ENCODE data around the gene DCHS1. TPM values are rescaled to one million over a fixed set of nuclear protein-coding genes. Genes with fewer than 3 reads are reported as not detected.
"Not testable (repeated sequence)": the region's sequence is repeated elsewhere in the genome, so short reads cannot be mapped to it uniquely, and the experiment has no call there.

Gene DCHS1
- total and polyA plus RNA-seq, 2 of the 13 experiments (the other 11 are each of a cell fraction or from before 2014, with no cell fraction given), result under 0.01 to 0.03 TPM

DNA sequence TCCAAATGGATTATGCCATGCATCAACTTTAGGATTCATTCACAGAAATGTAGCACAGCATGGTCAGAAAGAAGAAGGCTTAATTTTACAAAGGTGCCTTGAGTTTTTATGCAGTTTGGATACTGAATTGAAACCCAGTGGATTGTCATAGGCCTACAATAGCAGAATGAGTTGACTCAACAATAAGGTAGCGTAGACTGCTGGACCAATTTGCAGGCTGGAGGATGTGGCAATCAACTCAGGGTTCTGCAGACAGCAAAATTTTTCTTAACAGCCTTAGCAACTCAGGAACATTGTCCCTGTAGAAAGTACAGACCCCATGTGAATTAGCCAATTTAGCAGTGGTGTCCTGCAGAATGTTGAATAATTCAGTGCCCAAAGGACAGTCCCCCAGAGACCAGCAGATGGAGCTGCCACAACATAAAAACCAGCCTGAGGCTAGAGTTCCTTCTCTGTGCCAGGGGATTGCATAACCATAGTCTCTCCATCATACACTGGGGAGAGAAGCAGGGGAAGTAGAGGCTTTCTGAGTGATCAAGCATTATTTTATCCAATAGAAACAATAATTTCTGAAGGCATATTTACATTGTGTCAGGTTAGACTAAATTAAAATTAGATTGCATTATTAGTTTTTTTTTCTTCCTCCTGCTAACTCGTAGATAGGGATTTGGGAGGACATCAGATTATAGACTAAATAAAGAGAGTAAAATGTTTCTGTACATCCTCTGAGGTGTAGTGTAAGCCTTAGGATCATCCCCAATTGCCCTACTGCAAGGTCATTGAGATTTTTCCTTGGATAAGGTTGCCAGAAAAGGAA, 47.8 kb upstream of the DCHS1 start (continued):
- TF ChIP-seq ZNF136 (CRISPR knock-in tag; IDR thresholded peaks at IDR 0.05; ENCODE audit: low read depth) (no peak), PAX8 (CRISPR knock-in tag; IDR thresholded peaks at IDR 0.05; ENCODE audit: borderline replicate concordance) (no peak), ZNF670 (CRISPR knock-in tag; IDR thresholded peaks at IDR 0.05; ENCODE audit: borderline replicate concordance) (no peak), ARID4A (CRISPR knock-in tag; IDR thresholded peaks at IDR 0.05; ENCODE audit: borderline replicate concordance) (no peak)

DNA sequence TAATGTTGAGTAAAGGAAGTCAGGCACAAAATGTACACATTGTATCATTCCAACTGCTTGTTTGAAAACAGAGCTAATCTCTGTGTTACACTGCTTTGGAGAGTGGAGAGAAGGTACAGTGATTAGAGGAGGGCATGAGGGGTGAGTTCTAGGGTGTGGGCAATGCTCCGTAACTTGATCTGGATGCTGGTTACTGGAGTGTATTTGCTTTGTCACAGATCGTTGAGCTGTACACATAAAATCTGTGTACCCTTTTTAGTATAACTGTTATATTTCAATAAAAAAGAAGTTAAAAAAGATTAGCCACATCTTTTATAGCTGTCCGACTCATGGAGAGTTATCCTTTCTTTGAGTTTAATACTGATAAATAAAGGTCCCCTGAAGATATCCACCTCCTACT, 46.3 kb upstream of the DCHS1 start:
- H3K79me2 ChIP-seq (ENCODE audit: insufficient read depth, low read length); BruUV-seq (replicated peaks); H4K20me1 ChIP-seq (ENCODE audit: insufficient read depth, low read length); H3K9ac ChIP-seq (ENCODE audit: insufficient read depth, low read depth, low read length); H3K27me3 ChIP-seq (ENCODE audit: control insufficient read depth in 1 of 2, insufficient read depth in 2 of 2, low read length in 2 of 2); DNase-seq (ENCODE audit: low spot score); H3K4me2 ChIP-seq (ENCODE audit: low read depth, low read length); H2AFZ ChIP-seq (ENCODE audit: low read length); H3K4me3 ChIP-seq (replicated peaks in 1 of 3; ENCODE audit: insufficient read depth in 1 of 3, low read depth in 2 of 3, low read length in 3 of 3); in situ Hi-C loops (cut with HindIII; ENCODE audit: extremely low pct_ligation_motif_present, low pct_unique_long_range_greater_than_20kb); H3K36me3 ChIP-seq (replicated peaks in 1 of 2; ENCODE audit: control insufficient read depth in 1 of 2, insufficient read depth in 2 of 2, low read length in 2 of 2); ATAC-seq; intact Hi-C loops (cut with micrococcal nuclease; ENCODE audit: unreplicated experiment); FAIRE-seq; CTCF ChIA-PET (ENCODE audit: low intra/inter-chr PET ratio, low total read pairs); H3K9me3 ChIP-seq (ENCODE audit: low read length); H3K27ac ChIP-seq (ENCODE audit: extremely low read length, insufficient read depth, low read length); H3K4me1 ChIP-seq (ENCODE audit: insufficient read depth, low read length): not testable (repeated sequence)
- POLR2A ChIA-PET, result interaction anchor here (1.3 kb wide), 1 partner anchor 19 kb away, joined by 4 read pairs; the partner anchor contains the start of gene MRPL17
- 11% methylated on average over 3 of the region's 3 CpGs for WGBS (ENCODE audit: low lambda C conversion rate)
